GM12878 (cell line): ENCODE data around the gene SLC22A12. TPM values are rescaled to one million over a fixed set of nuclear protein-coding genes. Genes with fewer than 3 reads are reported as not detected.

Experiments
- ATAC-seq: fragments of 200-7000 bp; cut with Tn5 transposase; 3 replicates; pipeline ENCODE4 v1.9.1; 2020; ENCODE audit warnings: mild to moderate bottlenecking, moderate library complexity
- BruUV-seq: library from RNA; stranded (reverse); fragments of 400-500 nt; replicated peaks from 2 replicates; lab custom pipeline; 2021; lab: Mats Ljungman, UMichigan
- CTCF ChIA-PET: fragments of 300-600 bp; sonication (Branson Sonifier 250); formaldehyde crosslinking; extraction: SDS; loops from one replicate; lab custom pipeline; 2021; ENCODE audit warnings: inconsistent platforms; lab: Yijun Ruan, JAX
- POLR2A ChIA-PET: fragments of 350-600 bp; formaldehyde crosslinking; extraction: SDS; loops from one replicate; lab custom pipeline; 2021; ENCODE audit warnings: inconsistent platforms; lab: Charles Lee
- RAD21 ChIA-PET: fragments of 300-600 bp; sonication (Branson Sonifier 250); formaldehyde crosslinking; loops from one replicate; lab custom pipeline; 2023; ENCODE audit warnings: antibody characterized with exemption; ENCODE audit not compliant: unreplicated experiment; lab: Charles Lee
- SMC1A ChIA-PET: fragments of 300-600 bp; sonication (Branson Sonifier 250); formaldehyde crosslinking; loops from one replicate; lab custom pipeline; 2023; ENCODE audit not compliant: unreplicated experiment, uncharacterized antibody; lab: Charles Lee
- DNase-seq: peaks from one replicate; pipeline ENCODE4 v3.0.0-alpha.2; 2011; ENCODE audit warnings: low read depth, low spot score
- FAIRE-seq: peaks from 3 replicates; lab custom pipeline; 2011; peaks lifted over from hg19 to GRCh38; lab: Jason Lieb, UNC
- H2AFZ ChIP-seq: 2 replicates; pipeline ENCODE4 v1.6.0; 2011; ENCODE audit warnings: low read depth, low read length, control low read depth; ENCODE audit not compliant: control insufficient read depth
- H3K27ac ChIP-seq: 2 replicates; pipeline ENCODE4 v1.5.1; 2011; ENCODE audit warnings: control low read depth; ENCODE audit not compliant: control insufficient read depth, insufficient read depth
- H3K27me3 ChIP-seq, 2 experiments: replicated peaks in 1 of 2; 2 replicates each; pipeline versions ENCODE4 v1.6.0 to v1.6.1; 2011; ENCODE audit warnings: low read length in 1 of 2; ENCODE audit not compliant: control insufficient read depth in 2 of 2, insufficient read depth in 2 of 2
- H3K36me3 ChIP-seq, 2 experiments: 2 replicates each; pipeline ENCODE4 v1.5.1; 2011; ENCODE audit warnings: low read length in 1 of 2; ENCODE audit not compliant: control insufficient read depth in 2 of 2, insufficient read depth in 2 of 2
- H3K4me1 ChIP-seq: 2 replicates; pipeline ENCODE4 v1.6.1; 2011; ENCODE audit warnings: mild to moderate bottlenecking, low read length, moderate library complexity, mixed read lengths; ENCODE audit not compliant: control insufficient read depth, insufficient read depth
- H3K4me2 ChIP-seq: 2 replicates; pipeline ENCODE4 v1.6.0; 2011; ENCODE audit warnings: control low read depth; ENCODE audit not compliant: control insufficient read depth, insufficient read depth
- H3K4me3 ChIP-seq: fragments of 200-600 bp; sonication (generic); 2 replicates; pipeline ENCODE4 v1.5.1; 2016
- H3K79me2 ChIP-seq: 2 replicates; pipeline ENCODE4 v1.6.0; 2011; ENCODE audit warnings: low read length; ENCODE audit not compliant: control insufficient read depth, insufficient read depth
- H3K9ac ChIP-seq: 2 replicates; pipeline ENCODE4 v1.8.0; 2011; ENCODE audit warnings: low read length, control low read depth, mixed read lengths; ENCODE audit not compliant: control insufficient read depth, insufficient read depth
- H3K9me3 ChIP-seq: replicated peaks from 3 replicates; pipeline ENCODE4 v1.5.1; 2011; ENCODE audit warnings: mild to moderate bottlenecking, low read length; ENCODE audit not compliant: control insufficient read depth, insufficient read depth
- H4K20me1 ChIP-seq: 2 replicates; pipeline ENCODE4 v1.6.0; 2011; ENCODE audit not compliant: control insufficient read depth, insufficient read depth
- CBX3 ChIP-seq: fragments of 200-600 bp; sonication (generic); IDR thresholded peaks from 2 replicates; pipeline ENCODE4 v1.6.1; 2016; ENCODE audit warnings: low read depth, borderline replicate concordance
- KDM1A ChIP-seq: fragments of 200-600 bp; sonication (generic); IDR thresholded peaks from 2 replicates; pipeline ENCODE4 v1.6.1; 2016; ENCODE audit warnings: borderline replicate concordance
- MTA2 ChIP-seq: fragments of 450-650 bp; IDR thresholded peaks from 2 replicates; pipeline ENCODE4 v1.6.1; 2016; ENCODE audit warnings: low read depth, mild to moderate bottlenecking, moderate library complexity
- MYC ChIP-seq: IDR thresholded peaks from 2 replicates; pipeline ENCODE4 v1.6.1; 2011; ENCODE audit warnings: mild to moderate bottlenecking, low read length, moderate library complexity, inconsistent platforms; ENCODE audit not compliant: insufficient read depth, insufficient replicate concordance, insufficient read length, severe bottlenecking
- RCOR1 ChIP-seq: conservative IDR thresholded peaks from 2 replicates; pipeline ENCODE4 v1.6.1; 2012; ENCODE audit warnings: low read depth, low read length, improper control_type of control experiment
- SIX5 ChIP-seq: IDR thresholded peaks from 2 replicates; pipeline ENCODE4 v1.6.1; 2011; ENCODE audit warnings: mild to moderate bottlenecking, low read depth, low read length, moderate library complexity; ENCODE audit not compliant: severe bottlenecking
- TBL1XR1 ChIP-seq: IDR thresholded peaks from 2 replicates; pipeline ENCODE4 v1.6.1; 2012; ENCODE audit warnings: low read depth, low read length, improper control_type of control experiment
- TCF12 ChIP-seq: IDR thresholded peaks from 2 replicates; pipeline ENCODE4 v1.6.1; 2011; ENCODE audit warnings: low read depth, mild to moderate bottlenecking, low read length
- WGBS: methylation state at CpG from one replicate; pipeline ENCODE4 v1.1.6; 2016; ENCODE audit warnings: low lambda C conversion rate; ENCODE audit not compliant: insufficient replicate concordance, insufficient coverage; ENCODE audit errors: missing lambda C conversion rate; 5-methylcytosine and 5-hydroxymethylcytosine counted together
- in situ Hi-C: fragments of 300-500 bp; cut with MboI; formaldehyde crosslinking; loops from 9 replicates; pipeline ENCODE4 v1.14.3; 2018; ENCODE audit warnings: mixed read lengths
- intact Hi-C: fragments of 100-400 bp; cut with micrococcal nuclease; formaldehyde crosslinking; loops from one replicate; pipeline ENCODE4 v1.14.2; 2022; ENCODE audit not compliant: unreplicated experiment
- polyA plus RNA-seq, 11 experiments: library from polyadenylated mRNA; depleted of rRNA in 4 of 11; unstranded in 6 of 11; stranded (reverse) in 5 of 11; fragments of >200 nt; fragmentation: Nextera tagmentation in 4 of 11; fragmentation: Illumina TruSeq in 1 of 11; extraction: Ambion mirVana in 4 of 11; extraction: Trizol in 1 of 11; gene quantifications; 1 replicate in 1 of 11; 2 replicates in 10 of 11; pipeline versions ENCODE4 v1.2.1 to v1.2.3, GENCODE V29; 2011 to 2016; ENCODE audit warnings: inconsistent platforms in 2 of 11, missing spikeins in 2 of 11, low read depth in 1 of 11
- total RNA-seq, 4 experiments: library from RNA; depleted of rRNA in 3 of 4; stranded (reverse); fragments of >200 nt in 3 of 4; fragmentation: Illumina TruSeq in 1 of 4; extraction: Trizol in 1 of 4; gene quantifications; 2 replicates each; pipeline versions ENCODE4 v1.2.1 to v1.2.3, GENCODE V29; 2013 to 2021
- TF ChIP-seq, protein P1 (sequence below): IDR thresholded peaks from 2 replicates; pipeline ENCODE4 v1.6.1; 2012; ENCODE audit warnings: low read depth, low read length, improper control_type of control experiment
- TF ChIP-seq, protein P2 (sequence below): fragments of 450-650 bp; IDR thresholded peaks from 2 replicates; pipeline ENCODE4 v1.6.1; 2016; ENCODE audit warnings: mild to moderate bottlenecking

SLC22A12 gene
- total and polyA plus RNA-seq, 10 of the 15 experiments (the other 5 are each of a cell fraction or from before 2014, with no cell fraction given), result not detected

DNA sequence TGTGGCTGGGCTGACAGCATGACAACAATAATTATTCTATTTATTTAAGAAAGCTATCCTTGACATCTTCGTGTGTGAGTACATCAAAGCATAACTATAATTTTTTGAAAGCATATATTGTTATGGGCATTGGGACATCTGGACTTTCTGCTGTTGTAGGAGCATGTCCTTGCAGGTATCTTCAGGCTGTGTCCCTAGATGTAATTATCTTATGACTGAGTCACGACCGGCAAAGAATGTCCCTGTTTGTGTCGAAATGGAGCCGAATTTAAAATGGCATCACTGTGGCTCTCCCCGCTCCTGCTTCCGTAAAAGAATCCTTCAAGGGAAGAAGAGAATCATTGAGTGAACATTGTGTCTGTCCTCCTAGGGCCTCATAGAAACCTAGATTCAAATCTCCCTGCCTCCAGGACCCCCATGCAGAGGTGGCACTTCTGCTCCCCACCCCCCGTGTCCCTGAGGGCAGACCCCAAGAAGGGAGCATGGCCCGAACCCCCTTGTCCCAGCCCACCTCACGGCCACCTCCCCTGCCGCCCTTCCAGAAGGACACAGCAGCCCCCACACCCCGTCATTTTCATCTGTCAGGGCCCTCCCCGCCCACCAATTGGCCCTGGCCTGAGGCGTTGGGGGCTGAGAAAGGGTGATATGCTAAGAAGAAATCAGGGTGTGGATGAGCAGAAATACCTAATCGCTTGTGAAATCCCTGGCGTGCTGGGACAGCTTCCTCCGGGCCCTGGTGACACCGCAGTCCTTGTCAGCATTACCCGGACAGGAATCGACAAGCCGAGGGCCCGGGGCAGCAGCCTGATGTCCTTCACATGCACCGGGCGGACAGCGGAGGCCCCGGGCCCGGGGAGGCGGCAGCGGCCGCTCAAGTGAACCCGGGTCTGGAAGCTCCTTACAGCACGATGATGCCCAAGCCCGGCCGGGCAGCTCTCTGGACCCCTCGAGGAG is 48.6 kb upstream of the SLC22A12 start:
- DNase-seq, result no peak
- H3K4me3 ChIP-seq, result no peak overlapping the region
- SMC1A ChIA-PET, result no interaction called here
- H3K79me2 ChIP-seq, result no peaks in the 10 kb centered on the region
- FAIRE-seq, result no peak
- no peaks in the 10 kb centered on the region for H3K4me1 ChIP-seq
- no peak overlapping the region for H2AFZ ChIP-seq
- CTCF ChIA-PET, result no interaction called here
- H3K9ac ChIP-seq, result no peak overlapping the region
- no peaks in the 10 kb centered on the region for H3K9me3 ChIP-seq
- H3K4me2 ChIP-seq, result no peak overlapping the region
- ATAC-seq, result no peak
- POLR2A ChIA-PET, result no interaction called here
- intact Hi-C loops, result no loop called here
- WGBS, result 34% methylated on average over 29 of the region's 35 CpGs
- in situ Hi-C loops, result no loop called here
- H3K36me3 ChIP-seq, result no peaks in the 10 kb centered on the region
- no peaks in the 10 kb centered on the region for H4K20me1 ChIP-seq
- RAD21 ChIA-PET, result no interaction called here
- H3K27me3 ChIP-seq, result peaks cover 1 to 8% of the 10 kb centered on the region in 2 experiments; a peak in 2 of 4 replicates
- BruUV-seq, result no TSS peak
- TF ChIP-seq RCOR1 (no peak), MYC (no peak), TBL1XR1 (no peak), CBX3 (no peak), MTA2 (no peak), SIX5 (no peak), TCF12 (no peak), KDM1A (no peak)
- TF ChIP-seq, protein P1, sequence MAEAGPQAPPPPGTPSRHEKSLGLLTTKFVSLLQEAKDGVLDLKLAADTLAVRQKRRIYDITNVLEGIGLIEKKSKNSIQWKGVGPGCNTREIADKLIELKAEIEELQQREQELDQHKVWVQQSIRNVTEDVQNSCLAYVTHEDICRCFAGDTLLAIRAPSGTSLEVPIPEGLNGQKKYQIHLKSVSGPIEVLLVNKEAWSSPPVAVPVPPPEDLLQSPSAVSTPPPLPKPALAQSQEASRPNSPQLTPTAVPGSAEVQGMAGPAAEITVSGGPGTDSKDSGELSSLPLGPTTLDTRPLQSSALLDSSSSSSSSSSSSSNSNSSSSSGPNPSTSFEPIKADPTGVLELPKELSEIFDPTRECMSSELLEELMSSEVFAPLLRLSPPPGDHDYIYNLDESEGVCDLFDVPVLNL, result no peak
- TF ChIP-seq, protein P2, sequence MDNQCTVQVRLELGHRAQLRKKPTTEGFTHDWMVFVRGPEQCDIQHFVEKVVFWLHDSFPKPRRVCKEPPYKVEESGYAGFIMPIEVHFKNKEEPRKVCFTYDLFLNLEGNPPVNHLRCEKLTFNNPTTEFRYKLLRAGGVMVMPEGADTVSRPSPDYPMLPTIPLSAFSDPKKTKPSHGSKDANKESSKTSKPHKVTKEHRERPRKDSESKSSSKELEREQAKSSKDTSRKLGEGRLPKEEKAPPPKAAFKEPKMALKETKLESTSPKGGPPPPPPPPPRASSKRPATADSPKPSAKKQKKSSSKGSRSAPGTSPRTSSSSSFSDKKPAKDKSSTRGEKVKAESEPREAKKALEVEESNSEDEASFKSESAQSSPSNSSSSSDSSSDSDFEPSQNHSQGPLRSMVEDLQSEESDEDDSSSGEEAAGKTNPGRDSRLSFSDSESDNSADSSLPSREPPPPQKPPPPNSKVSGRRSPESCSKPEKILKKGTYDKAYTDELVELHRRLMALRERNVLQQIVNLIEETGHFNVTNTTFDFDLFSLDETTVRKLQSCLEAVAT, result no peak
- no peak overlapping the region for H3K27ac ChIP-seq
